Chondrocyte (in vitro differentiated cells): ENCODE data around the gene IFTAP. TPM values are rescaled to one million over a fixed set of nuclear protein-coding genes. Genes with fewer than 3 reads are reported as not detected.

Source experiments
- DNase-seq: peaks from one replicate; pipeline ENCODE4 v3.0.0; 2021; ENCODE audit warnings: mixed read lengths, low spot score
- H3K27ac Mint-ChIP-seq: one replicate; pipeline ENCODE4 v1.8.0; 2021; ENCODE audit warnings: mild to moderate bottlenecking, moderate library complexity, mixed read lengths; ENCODE audit not compliant: unreplicated experiment
- H3K27me3 Mint-ChIP-seq: 2 replicates; pipeline ENCODE4 v1.8.0; 2021; ENCODE audit warnings: low read depth, mixed read lengths
- H3K36me3 Mint-ChIP-seq: 2 replicates; pipeline ENCODE4 v1.8.0; 2021; ENCODE audit warnings: low read depth, mixed read lengths
- H3K4me1 Mint-ChIP-seq: 2 replicates; pipeline ENCODE4 v1.8.0; 2021; ENCODE audit warnings: low read depth, mild to moderate bottlenecking, mixed read lengths
- H3K4me3 Mint-ChIP-seq: one replicate; pipeline ENCODE4 v1.8.0; 2021; ENCODE audit warnings: mild to moderate bottlenecking, moderate library complexity, mixed read lengths; ENCODE audit not compliant: unreplicated experiment
- H3K9me3 Mint-ChIP-seq: 2 replicates; pipeline ENCODE4 v1.8.0; 2021; ENCODE audit warnings: low read depth, mixed read lengths
- total RNA-seq: library from RNA; stranded (reverse); gene quantifications from 3 replicates; pipeline ENCODE4 v1.2.1, GENCODE V29; 2021
- TF ChIP-seq, protein P1 (sequence below): fragments of 200-600 bp; sonication (generic); IDR thresholded peaks from 2 replicates; pipeline ENCODE4 v1.5.0; 2021; ENCODE audit warnings: antibody characterized with exemption, mild to moderate bottlenecking, moderate library complexity

The IFTAP gene
- total RNA-seq, 1 donor from 2014 or later = 19.7 TPM

DNA sequence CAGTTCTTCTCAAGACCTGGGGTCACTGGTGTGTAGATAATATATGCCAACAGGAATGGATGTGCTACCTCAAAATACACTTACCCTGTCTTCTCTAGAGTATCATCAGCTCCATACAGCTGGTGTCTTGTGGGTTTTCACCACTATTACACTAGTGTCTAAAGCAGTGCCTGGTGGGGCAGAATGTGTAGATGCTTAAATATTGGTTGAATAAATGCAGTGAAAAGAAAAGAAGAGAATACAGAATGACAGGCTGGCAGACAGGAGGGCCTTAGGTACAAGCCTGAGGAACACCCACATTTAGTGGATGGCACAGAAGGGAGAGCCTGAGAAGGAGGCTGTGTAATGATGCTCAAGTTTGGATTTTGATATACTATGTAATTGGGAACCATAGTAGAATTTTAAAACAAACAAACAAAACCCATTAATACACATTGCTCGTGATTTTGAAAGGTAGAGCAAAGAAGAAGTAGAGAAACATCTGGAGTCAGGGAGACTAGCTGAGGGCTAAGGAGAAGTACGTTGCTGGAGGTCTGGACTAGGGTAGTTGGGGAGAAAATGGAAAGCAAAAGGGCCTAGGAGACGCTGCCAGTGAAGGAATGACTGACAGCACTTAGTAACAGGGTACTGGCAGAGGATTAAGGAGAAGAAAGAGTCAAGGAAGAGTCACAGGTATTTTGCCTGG, 24.2 kb downstream of the IFTAP start:
- Mint-ChIP-seq H3K4me1 (peaks cover 20% of the 10 kb centered on the region), H3K36me3 (no peaks in the 10 kb centered on the region), H3K27ac (no peak overlapping the region), H3K4me3 (no peak overlapping the region), H3K27me3 (no peaks in the 10 kb centered on the region), H3K9me3 (no peaks in the 10 kb centered on the region)
- TF ChIP-seq, protein P1, sequence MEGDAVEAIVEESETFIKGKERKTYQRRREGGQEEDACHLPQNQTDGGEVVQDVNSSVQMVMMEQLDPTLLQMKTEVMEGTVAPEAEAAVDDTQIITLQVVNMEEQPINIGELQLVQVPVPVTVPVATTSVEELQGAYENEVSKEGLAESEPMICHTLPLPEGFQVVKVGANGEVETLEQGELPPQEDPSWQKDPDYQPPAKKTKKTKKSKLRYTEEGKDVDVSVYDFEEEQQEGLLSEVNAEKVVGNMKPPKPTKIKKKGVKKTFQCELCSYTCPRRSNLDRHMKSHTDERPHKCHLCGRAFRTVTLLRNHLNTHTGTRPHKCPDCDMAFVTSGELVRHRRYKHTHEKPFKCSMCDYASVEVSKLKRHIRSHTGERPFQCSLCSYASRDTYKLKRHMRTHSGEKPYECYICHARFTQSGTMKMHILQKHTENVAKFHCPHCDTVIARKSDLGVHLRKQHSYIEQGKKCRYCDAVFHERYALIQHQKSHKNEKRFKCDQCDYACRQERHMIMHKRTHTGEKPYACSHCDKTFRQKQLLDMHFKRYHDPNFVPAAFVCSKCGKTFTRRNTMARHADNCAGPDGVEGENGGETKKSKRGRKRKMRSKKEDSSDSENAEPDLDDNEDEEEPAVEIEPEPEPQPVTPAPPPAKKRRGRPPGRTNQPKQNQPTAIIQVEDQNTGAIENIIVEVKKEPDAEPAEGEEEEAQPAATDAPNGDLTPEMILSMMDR = no peak
- DNase-seq = no peak

DNA sequence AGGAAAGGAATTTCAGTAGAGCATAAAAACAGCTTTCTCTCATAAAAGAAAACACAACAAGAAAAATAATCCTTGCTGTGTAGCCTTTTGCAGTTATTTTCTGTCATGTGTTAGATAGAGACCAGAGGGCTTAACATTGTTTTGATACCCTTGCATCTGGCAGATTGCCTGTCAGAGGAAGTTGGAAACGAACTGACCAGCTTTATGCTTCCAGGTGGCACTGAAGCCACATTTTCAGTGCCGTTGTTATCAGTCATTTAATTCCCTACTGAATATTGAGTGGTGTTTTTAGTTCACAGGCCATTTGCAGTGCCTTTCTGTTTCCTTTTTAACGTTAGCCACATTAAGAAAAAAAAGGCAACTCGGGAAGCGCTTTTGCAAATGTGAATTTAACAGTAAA, 25.2 kb downstream of the IFTAP start:
- H3K4me1 Mint-ChIP-seq = peaks cover 20% of the 10 kb centered on the region

DNA sequence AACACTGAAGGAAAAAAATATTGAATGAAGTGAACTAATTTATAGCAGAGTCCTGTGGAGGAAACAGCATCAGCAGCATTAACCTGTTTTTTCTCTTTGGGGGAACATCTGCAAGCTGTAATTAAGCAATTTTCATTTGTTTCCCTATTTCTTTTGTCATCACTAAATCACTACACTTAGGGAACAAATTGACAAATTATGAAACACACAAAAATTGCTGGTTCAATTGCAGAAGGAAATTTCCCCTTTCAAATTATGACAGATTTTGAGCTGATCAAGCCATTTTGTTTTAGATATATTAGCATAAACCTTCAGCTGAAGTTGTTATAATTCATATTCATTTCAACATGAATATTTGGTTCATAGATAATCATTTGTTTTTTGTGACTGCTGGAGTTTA, 25.9 kb downstream of the IFTAP start:
- H3K27me3 Mint-ChIP-seq = no peaks in the 10 kb centered on the region
- H3K4me1 Mint-ChIP-seq = peaks cover 20% of the 10 kb centered on the region
- TF ChIP-seq, protein P1 = no peak
- no peak overlapping the region for H3K27ac Mint-ChIP-seq
- no peaks in the 10 kb centered on the region for H3K9me3 Mint-ChIP-seq
- H3K4me3 Mint-ChIP-seq = no peak overlapping the region
- DNase-seq = no peak
- no peaks in the 10 kb centered on the region for H3K36me3 Mint-ChIP-seq

More for the DNA sequence above, 25.2 kb downstream of the IFTAP start:
- no peak overlapping the region for H3K4me3 Mint-ChIP-seq
- H3K27me3 Mint-ChIP-seq = no peaks in the 10 kb centered on the region
- H3K36me3 Mint-ChIP-seq = no peaks in the 10 kb centered on the region
- DNase-seq = no peak
- H3K27ac Mint-ChIP-seq = no peak overlapping the region
- TF ChIP-seq, protein P1 = no peak
- H3K9me3 Mint-ChIP-seq = no peaks in the 10 kb centered on the region

DNA sequence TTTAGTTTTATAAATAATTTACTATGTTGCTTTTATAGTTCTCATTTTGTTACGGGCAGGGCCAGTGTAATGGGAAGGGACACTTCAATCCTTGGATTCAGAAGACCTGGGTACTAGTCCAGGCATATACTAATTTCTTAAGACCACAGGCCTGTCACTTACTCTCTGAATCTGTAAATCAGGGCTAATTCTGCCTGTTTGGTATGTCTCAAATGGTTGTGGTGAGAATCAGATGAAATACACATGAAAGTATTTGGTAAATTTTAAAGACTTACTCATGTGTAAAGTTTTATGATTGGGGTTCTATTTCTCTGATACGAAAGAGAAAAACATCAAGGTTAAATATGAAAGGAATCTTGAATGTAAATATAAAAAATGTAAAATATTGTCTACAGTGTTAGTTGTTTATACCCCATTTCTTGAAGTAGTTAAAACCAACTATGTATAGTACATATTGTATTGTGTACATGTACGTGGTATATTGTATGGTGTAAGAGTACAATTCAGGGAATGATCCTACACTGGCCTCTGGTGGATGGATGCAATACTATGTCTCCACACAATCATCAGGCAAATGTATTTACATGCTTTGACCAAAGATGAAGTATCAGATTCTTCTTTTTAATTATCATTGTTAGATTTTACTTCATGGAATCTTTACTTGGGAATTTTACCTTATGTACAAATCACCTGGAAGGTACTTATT, 28.3 kb downstream of the IFTAP start:
- H3K4me1 Mint-ChIP-seq = peaks cover 20% of the 10 kb centered on the region

DNA sequence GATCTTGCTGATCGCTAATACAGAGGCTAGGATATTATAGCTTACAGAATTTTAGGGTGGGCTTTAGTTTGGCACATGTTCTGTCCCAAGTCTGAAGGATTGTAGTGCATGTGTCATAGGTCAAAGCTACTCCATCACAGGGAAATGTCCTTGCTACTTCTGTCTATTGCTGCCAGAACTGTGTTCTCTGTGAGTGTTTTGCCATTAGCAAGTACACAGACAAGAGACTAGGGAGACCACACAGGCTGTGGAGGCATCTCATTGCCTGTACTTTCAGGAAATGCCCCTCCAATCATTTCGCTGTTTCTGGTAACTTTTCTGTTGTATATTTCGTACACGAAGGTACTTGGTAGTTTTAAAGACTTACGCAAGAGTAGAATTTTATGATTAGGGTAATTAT, 29.2 kb downstream of the IFTAP start:
- DNase-seq = no peak
- Mint-ChIP-seq H3K4me3 (no peak overlapping the region), H3K9me3 (no peaks in the 10 kb centered on the region), H3K4me1 (peaks cover 18% of the 10 kb centered on the region), H3K27ac (no peak overlapping the region), H3K27me3 (no peaks in the 10 kb centered on the region), H3K36me3 (no peaks in the 10 kb centered on the region)
- TF ChIP-seq, protein P1 = no peak

More for the DNA sequence above, 28.3 kb downstream of the IFTAP start:
- H3K36me3 Mint-ChIP-seq = no peaks in the 10 kb centered on the region
- TF ChIP-seq, protein P1 = peak; percentile 86
- H3K4me3 Mint-ChIP-seq = no peak overlapping the region
- no peaks in the 10 kb centered on the region for H3K27me3 Mint-ChIP-seq
- no peak for DNase-seq
- H3K9me3 Mint-ChIP-seq = no peaks in the 10 kb centered on the region
- H3K27ac Mint-ChIP-seq = no peak overlapping the region
